Measurements from ENCODE around the gene NF1. TPM values are rescaled to one million over a fixed set of nuclear protein-coding genes. Genes with fewer than 3 reads are reported as not detected.
"Not testable (repeated sequence)": the region's sequence is repeated elsewhere in the genome, so short reads cannot be mapped to it uniquely, and the experiment has no call there.

NF1 gene
- total RNA-seq, 1 donor from 2014 or later: 21.6 TPM

DNA sequence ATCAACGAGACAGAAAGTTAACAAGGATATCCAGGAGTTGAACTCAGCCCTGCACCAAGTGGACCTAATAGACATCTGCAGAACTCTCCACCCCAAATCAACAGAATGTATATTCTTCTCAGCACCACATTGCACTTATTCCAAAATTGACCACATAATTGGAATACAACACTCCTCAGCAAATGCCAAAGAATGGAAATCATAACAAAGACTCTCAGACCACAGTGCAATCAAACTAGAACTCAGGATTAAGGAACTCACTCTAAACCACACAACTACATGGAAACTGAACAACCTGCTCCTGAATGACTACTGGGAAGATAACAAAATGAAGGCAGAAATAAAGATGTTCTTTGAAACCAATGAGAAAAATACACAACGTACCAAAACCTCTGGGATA, 84.2 kb downstream of the NF1 start:
- not testable (repeated sequence) for ATAC-seq

DNA sequence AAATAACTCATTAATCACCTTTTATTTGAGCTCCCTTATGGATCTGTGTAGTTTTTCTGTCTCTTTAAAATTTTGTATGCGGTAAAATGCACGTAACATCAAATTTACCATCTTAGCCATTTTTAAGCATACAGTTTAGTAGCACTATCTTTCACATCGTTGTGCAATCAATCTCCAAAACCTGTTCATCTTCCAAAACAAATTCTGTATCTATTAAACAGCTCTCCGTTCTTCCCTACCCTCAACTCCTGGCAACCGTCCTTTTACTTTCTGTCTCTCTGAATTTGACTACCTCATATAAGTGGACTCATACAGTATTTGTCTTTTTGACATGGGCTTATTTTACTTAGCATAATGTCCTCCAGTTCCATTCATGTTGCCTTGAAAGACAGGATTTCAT, 100.5 kb downstream of the NF1 start:
- ATAC-seq: no peak

DNA sequence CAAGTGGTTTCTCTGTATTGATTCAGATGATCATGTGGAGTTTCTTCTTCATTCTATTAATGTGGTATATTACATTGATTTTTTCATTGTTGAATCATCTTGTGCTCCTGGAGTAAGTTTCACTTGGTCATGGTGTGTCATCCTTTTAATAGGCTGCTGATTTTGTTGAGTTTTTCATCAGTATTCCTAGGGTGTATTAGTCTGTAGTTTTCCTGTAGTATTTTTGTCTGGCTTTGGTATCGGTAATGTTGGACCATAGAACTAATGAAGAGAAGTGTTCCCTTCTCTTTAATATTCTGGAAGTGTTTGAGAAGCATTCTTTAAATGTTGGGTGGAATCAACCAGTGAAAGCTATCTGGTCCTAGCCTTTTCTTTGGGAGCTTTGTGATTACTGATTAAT, 103.2 kb downstream of the NF1 start:
- ATAC-seq: no peak

DNA sequence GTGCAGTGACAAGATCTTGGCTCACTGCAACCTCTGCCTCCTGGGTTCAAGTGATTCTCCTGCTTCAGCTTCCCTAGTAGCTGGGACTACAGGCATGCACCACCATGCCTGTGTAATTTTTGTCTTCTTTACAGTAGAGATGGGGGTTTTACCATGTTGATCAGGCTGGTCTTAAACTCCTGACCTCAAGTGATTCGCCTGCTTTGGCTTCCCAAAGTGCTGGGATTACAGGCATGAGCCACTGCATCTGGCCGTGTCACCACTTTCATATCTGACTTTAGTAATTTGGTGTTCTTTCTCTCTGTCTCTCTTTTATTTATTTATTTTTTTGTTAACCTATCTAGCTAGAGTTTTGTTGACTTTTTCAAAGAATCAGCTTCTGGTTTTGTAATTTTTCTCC, 103.9 kb downstream of the NF1 start:
- ATAC-seq: not testable (repeated sequence)

DNA sequence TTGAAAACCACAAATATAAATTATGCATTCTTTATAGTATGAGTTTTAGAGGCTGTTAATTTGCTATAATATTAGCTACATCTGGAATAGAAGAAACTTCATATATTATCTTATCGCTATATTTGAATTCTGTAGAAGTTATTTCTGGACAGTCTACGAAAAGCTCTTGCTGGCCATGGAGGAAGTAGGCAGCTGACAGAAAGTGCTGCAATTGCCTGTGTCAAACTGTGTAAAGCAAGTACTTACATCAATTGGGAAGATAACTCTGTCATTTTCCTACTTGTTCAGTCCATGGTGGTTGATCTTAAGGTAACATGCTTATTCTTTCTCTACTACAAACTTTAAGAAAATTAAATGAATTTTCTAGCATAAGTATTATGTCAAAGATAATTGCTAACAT, 105.5 kb downstream of the NF1 start:
- ATAC-seq: no peak

DNA sequence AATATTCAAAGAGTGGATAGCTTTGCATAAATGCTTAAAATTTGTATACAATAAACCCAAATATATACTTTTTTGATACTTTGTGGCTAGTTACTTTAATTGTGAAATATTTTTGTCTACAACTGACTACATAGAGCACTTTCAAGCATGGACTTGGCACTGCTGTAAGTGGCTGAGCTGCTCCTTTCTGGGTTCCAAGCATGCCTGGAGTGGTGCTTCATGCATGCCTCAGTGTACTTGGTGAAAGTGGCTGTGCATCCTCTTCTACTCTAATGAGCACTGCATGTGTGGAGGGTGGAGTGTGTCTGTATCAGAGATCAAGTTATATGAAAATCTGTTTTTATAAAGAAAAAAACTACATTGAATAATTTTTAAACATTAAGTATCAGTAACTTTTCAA, 108.2 kb downstream of the NF1 start:
- no peak for ATAC-seq

DNA sequence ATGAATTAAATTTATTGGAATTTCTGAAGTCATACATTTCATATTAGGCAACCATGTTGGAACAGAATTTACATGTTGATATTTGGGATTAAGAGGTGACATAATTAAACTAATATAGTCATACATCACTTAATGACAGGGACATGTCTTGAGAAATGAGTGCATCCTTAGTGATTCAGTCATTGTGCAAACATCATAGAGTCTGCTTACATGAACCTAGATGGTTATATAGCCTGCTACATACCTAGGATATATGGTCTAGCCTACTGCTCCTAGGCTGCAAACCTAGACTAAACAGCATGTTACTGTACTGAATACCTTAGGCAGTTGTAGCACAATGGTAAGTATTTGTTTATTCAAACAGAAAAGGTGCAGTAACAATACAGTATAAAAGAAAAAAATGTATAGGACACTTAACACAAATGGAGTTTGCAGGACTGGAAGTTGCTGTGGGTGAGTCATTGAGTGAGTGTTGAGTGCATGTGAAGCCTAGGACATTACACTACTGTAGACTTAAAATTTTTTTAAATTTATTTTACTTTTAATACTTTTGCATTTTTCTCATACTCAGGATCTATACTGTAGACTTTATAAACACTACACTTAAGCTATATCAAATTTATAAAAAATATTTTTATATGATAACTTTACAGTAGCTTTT, 116.7 kb downstream of the NF1 start:
- peak; percentile 52 for ATAC-seq

DNA sequence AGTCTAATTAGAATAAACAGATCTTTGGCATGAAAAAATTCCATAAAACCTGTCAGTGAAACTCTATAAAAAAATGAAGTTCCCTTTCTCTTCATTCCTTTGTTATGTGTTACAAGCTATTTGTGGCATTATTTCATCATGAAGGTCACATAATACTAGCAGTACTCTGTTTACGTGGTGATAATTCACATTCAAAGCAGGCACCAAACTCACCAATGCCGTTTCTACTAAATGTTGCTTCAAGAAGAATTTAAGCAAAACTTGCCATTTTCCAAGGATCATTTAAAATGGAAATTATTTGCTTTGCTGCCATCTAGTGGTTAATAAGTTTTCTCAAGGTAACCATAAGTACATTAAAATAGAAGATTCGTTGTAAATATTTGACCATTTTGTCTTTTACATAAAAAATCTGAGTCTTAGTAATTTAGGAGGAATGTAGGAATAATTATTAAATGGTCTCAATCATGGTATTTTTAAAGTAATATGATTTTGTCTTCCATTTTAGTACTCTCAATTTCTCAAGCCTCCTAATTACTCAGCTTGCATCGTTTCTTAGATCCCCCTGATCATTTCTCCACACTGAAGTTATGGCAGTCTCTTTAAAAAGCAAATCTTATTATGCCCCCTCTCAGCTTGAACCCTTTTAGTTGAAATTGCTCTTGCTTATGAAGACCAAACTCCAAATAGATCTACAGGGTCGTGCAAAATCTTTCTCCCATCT, 121.4 kb downstream of the NF1 start:
- no peak for ATAC-seq

DNA sequence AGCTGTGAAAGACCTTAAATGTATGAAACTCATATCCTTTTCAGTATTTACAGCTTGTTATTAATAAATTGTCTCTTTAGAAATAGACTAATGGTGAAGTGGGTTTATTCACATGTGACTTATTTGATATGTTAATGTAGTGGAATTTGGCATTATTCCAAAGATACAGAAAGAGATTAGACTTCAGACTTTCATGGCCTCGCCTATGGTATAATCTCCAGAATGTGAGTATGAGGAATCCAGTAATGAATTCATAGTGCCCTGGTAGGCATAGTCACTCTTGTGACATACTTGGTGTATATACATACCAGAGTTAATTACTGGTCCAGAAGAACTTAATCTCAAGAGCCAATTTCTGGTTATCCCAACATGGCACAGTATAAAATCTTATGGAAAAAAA, 129.6 kb downstream of the NF1 start:
- no peak for ATAC-seq

DNA sequence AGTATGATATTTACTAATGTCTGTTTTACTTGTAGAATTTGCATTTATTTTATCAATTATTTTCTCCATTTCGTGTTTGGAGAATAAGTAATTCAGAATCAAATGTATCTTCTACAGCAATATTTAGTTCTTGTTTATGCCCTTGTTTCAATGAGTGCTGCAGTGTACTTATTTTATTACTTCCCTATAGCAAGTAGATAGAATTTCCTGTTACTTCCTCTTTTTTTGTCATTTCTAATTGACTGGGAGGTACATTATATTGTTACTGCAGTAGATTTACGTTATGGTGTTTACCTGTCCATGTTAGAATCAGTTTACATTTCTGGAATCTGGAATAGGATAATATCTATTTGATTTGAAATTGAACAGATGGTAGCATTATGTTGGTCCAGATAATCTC, 131.1 kb downstream of the NF1 start:
- no peak for ATAC-seq

DNA sequence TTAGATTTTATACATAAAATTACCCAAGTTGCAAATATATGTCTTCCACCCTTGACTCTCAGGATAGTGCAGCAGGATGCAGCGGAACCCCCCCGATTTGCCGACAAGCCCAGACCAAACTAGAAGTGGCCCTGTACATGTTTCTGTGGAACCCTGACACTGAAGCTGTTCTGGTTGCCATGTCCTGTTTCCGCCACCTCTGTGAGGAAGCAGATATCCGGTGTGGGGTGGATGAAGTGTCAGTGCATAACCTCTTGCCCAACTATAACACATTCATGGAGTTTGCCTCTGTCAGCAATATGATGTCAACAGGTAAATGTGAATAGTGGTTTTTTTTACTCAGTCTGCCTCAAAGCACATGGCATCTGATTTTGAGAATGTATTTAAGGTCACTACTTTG, 131.6 kb downstream of the NF1 start:
- ATAC-seq: no peak

DNA sequence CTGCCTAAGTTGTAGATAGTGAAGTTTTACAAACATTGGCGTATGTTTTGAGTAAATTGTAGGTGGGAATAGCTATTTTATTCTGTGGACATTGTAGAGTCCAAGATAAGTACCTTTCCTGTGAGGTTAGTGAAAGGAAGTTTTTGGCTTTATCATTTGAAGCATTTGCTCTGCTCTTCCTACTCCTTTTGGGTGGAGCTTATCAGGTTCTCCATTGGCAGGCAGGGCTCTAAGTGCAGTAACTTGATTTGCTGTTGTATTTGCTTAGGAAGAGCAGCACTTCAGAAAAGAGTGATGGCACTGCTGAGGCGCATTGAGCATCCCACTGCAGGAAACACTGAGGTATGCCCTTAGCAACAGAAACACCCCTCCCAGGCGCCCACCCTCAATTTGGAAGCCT, 132.2 kb downstream of the NF1 start:
- no peak for ATAC-seq

DNA sequence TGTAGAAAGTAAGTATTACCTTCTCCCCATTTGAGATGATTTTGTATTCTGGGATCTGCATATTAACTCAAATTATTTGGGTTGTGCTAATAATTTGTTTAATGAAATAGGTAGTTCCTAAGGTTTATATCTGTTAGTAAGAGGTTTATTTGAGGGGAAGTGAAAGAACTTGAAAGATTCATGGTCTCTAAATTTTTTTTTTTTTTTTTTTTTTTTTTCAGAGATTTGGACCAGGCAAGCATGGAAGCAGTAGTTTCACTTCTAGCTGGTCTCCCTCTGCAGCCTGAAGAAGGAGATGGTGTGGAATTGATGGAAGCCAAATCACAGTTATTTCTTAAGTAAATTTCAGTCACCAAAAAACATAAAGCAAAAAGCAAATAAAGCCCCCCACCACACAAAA, 137.1 kb downstream of the NF1 start:
- ATAC-seq: no peak

DNA sequence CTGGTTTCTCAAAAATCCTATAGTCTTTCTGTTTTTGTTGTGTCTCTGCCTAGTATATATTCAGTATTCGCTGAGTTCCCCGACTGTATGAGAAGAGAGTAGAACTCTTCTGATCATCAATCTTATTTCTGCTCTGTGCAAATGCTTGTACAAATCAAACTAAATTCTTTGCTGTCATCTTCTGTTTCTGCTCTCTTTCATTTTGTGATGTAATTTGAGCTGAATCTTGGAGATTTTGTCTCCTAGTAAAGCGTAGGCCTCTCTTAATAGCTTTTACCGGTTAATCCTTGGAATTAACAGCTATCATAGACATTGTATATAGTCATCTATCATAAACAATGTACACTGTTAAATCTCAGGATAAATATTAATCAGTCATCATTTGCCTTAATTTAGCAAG, 140.3 kb downstream of the NF1 start:
- no peak for ATAC-seq

DNA sequence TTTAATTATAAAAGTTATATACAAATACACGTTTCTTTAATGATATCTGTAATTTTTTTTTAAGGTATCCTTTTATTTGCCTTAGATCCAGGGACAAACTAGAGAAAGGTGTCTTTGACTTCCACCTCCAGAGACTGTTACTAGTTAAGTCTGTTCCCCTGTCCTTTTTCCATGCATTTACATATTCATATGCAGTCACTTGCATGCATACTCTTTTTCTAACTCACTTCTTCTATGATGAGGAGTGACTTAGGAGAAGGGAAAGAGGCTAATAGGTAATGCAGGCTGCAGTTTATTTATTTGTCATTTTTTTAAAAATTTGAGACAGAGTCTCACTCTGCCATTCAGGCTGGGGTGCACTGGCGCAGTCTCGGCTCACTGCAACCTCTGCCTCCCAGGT, 141.4 kb downstream of the NF1 start:
- no peak for ATAC-seq

DNA sequence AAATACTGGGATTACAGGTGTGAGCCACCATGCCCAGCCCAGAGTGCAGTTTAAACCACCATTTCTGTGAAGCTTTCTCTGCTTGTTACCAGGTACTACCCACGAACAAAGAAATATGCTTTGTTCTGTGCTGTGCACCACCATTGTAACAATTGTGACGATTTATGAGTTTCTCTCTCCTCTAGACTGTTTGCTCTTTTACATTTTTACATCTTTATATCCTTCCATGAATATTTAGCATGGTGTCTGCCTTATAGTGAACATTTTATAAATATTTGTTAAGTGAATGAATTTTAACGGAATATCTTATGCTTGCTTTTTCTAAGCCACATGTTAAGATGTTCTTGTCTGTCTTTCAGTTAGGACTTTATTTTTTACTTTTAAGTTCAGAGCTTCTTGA, 141.9 kb downstream of the NF1 start:
- no peak for ATAC-seq

DNA sequence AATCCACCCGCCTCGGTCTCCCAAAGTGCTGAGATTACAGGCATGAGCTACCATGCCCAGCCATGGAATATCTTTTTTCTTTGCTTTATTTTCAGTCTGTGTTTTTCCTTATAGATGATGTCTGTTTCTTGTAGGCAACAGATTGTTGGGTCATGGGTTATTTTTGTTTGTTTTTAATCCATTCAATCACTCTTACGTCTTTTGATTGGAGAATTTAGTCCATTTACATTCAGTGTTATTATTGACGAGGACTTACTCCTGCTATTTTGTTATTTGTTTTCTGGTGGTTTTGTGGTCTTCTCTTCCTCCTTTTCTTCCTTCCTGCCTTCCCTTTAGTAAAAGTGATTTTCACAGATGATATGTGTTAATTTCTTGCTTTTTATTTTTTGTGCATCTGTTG, 146.3 kb downstream of the NF1 start:
- ATAC-seq: no peak

DNA sequence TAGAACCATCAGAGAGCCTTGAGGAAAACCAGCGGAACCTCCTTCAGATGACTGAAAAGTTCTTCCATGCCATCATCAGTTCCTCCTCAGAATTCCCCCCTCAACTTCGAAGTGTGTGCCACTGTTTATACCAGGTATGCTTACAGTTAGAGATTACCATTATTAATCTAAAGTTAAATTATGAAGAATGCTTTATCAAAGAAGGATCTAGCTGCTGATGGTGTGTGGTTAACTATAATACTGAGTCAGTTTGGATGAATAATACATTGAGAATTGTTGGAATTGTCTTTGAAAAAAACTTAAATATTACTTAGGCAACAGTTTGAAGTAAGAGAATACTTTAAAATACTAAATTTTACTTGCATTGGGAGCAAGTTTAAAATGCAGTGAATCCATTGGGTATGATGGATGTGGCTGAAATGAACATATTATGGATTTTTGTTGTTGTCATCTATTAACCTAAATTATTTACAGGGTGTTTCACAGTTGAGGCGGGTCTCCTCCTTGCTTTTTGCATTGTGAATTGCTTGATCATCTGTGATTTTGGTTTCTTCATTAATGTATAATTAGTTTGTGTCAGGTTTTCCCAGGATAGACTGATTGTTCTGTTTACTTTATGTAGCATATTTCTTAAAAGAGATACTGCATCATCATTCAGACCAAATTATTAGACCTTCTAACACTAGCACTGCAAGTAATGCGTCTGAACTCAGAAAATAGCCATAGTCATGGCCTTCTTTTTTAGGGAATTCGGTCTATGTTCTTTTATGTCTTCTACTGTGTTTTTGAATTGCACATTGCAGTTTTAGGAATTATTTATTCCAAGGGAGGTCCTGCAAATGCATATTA, 154.4 kb downstream of the NF1 start:
- ATAC-seq: no peak

DNA sequence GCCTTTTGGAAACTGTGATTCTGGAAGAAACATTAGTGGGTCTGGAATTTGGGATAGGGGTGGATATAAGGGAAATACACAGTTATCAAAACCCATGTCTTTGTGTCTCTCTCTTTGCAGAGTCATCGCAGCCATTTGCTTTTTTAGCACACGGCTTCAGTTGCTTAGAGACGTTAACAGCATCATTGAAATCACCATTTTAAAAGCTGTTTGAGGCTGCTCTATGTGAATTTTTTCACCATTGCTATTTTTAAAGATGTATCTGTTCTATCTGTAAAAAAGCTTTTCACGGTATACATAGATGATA, 155.0 kb downstream of the NF1 start:
- no peak for ATAC-seq

DNA sequence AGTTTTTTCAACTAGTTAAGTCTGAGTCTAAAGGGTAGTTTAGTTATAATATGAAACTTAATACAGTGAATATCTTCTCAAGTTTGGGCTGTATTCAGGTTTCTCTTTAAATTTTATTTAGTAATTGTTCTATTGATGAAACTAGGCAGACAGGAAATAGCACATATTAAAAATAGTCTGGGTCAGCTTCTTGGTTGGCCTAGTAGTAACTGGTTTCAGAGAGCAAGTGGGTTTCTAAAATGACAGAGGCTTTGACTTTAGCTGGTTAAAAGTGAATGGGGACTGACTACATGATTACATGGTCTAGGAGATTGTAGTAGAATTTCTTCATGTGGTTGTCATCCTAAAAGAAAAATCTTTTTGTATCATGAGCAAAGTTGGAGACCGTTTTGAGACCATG, 155.5 kb downstream of the NF1 start:
- no peak for ATAC-seq

DNA sequence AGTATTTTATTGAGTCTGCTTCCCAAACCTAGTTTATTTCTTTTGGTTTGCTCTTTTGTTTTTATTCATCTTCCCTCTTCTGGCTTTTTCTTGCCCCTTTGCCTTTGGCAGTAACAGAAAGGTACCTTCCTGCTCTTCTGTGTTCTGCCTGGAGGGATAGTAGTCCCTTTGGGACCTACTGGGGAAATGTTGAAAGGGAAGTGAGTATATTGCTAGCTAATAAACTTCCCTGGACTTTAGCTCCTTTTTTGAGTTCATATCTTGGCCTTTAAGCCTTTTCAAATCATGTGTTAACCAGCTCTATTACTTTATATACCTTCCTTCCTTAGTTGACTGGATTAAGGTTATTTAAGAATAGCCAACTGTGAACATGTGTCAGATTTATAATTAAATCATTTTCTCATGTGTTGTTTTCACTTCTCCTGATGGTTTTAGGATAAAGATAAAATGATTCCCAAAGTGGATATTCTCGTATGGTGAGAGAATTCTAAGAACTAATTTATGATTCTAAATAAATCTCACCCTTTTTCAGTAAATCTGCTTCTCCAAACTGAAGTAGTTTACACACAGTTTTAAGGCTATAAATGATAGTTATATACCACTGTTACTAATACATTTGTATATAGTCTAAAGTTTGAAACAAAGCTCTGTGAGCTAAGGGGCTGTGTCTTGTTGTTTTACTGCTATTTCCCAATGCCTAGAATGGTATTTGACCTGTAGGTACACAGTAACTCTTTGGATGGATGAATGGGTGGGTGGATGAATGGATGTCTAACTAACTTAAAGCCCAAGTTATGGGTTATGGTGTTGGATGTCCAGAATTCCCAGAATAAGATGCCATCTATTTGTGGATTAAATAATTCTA, 156.6 kb downstream of the NF1 start:
- ATAC-seq: no peak

DNA sequence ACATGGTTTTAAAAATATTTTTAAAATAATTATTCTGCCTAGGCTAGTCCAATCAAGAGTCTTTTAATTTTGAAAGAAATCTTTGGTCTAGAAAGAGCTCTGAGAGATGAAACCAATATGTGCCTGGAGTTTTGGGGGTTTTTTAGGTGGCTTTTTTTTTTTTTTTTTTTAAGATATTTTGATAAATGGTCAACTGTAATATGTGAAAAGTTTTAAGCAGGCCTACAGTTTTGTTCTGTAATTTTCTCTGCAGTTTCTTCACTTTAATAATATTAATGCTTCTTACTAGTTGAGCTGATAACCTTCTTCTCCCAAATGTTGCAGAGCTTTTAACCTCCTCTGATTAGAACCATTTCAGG, 157.2 kb downstream of the NF1 start:
- ATAC-seq: no peak

DNA sequence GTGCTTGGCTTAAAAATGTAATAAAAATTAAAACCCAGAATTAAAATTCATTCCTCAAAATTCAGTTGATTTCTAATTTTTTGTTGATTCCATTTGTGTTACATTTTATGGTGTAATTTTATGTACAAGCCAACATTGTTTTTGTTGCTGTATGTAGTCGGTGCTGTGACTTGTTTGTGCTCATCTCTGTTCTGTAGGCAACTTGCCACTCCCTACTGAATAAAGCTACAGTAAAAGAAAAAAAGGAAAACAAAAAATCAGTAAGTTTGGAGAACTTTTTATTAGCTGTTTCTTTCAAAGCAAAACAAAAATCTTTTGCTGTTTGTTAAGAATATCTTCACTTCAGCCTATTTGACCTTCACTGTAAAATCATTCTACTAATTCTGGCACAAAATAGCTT, 158.0 kb downstream of the NF1 start:
- no peak for ATAC-seq

Data from esophagus mucosa (tissue), 1 donor.